Dedifferentiated amniotic fluid mesenchymal stem cell (primary cell): ENCODE results near the gene CYB561.
A peak's percentile ranks its signal among the peaks of the same experiment; 100 is the strongest.

Source experiments
- DNase-seq: peaks from one replicate; pipeline ENCODE4 v3.0.0-alpha.2; 2016; ENCODE audit errors: extremely low spot score

The CYB561 gene

GRCh38 chr17:63412234-63412633 is 33.9 kb downstream of the CYB561 start:
- no peak for DNase-seq

- DNase-seq: no peak
These were observed 38.3 kb downstream of the CYB561 start for GRCh38 chr17:63407741-63408330.

- peak; percentile 80 for DNase-seq
These were observed 39.3 kb downstream of the CYB561 start for GRCh38 chr17:63406689-63407330.

GRCh38 chr17:63405741-63406261 is 40.3 kb downstream of the CYB561 start:
- DNase-seq: peak; percentile 56

GRCh38 chr17:63405020-63405419 is 41.1 kb downstream of the CYB561 start:
- DNase-seq: no peak

- DNase-seq: no peak
These were observed 43.5 kb downstream of the CYB561 start for GRCh38 chr17:63402431-63403212.

- DNase-seq: peak; percentile 33
These were observed 46.2 kb downstream of the CYB561 start for GRCh38 chr17:63399856-63400255.

GRCh38 chr17:63399316-63399715 is 46.8 kb downstream of the CYB561 start:
- DNase-seq: no peak

GRCh38 chr17:63398680-63399079 is 47.4 kb downstream of the CYB561 start:
- DNase-seq: no peak

GRCh38 chr17:63395075-63395805 is 50.9 kb downstream of the CYB561 start:
- peak; percentile 73 for DNase-seq

- DNase-seq: no peak
These were observed 56.0 kb downstream of the CYB561 start for GRCh38 chr17:63390090-63390489.

- DNase-seq: no peak
These were observed 58.3 kb downstream of the CYB561 start for GRCh38 chr17:63387656-63388340.

GRCh38 chr17:63382826-63383225 is 63.3 kb downstream of the CYB561 start:
- peak; percentile 36 for DNase-seq
